ENCODE measurements around the gene SCUBE2. TPM values are rescaled to one million over a fixed set of nuclear protein-coding genes. Genes with fewer than 3 reads are reported as not detected.

Gene SCUBE2
- polyA plus RNA-seq (2013, experiment 1 of 2), result 0.25 TPM
- polyA plus RNA-seq (2013, experiment 2 of 2), result 0.21 TPM

DNA sequence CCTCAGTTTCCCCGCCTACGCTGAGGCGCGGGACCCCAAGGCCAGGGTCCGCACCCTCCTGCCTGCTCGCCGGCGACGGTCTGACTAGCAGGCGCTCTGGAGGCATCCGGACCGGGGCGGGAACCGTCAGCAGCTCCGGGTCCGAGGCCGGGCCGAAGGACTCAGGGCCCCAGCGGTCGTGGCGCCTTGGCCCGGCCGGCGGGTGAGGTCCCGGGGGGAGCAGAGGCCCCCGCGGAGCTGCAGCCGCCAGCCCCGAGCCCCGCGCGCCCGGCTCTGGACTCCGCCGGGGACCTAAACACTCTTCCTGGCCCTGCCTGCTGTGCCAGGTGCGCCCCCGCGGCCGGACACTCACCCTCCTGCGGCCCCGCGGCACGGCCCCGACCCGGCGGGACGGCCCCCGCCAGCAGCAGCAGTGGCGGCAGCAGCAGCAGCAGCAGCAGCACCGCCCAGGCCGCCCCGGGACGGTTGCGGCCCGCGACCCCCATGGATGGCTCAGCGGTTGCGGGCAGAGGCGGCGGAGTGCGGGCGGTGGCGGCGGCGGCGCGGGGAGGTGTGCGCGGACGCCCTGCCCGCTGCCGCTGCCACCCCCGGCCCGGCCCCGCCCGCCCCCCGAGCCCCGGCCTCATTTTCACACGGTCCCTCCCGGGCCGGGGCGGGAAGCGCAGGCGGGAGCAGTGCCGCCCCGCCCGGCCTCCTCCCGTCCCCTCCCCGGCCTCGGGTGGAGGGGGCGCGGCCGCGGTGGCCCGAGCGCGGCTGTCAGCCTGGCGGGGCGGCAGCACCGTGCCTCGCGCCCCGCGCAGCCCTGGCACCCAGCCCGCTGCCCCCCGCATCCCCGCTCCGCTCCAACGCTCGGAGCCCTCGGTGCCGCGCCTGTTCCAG lies at the start of gene SCUBE2:
Gene SCUBE2 (minus strand): TSS at position 556 of the 879 bp plus-strand sequence. CDS start 71 bp downstream, at position 485.
- Histone ChIP-seq H3K4me1 (ENCODE audit: control insufficient read depth, low read depth, low read length) (no peaks in the 10 kb centered on the region), H3K9ac (ENCODE audit: low read length) (peak within 1 kb of the TSS; percentile 43), H3K27me3 (ENCODE audit: insufficient read depth, low read length, poor library complexity) (peaks cover 7% of the 10 kb centered on the region), H3K4ac (ENCODE audit: low read depth, low read length) (no peak within 1 kb of the TSS), H3K79me2 (ENCODE audit: control insufficient read depth, insufficient read depth, low read length) (no peaks in the 10 kb centered on the region), H2BK15ac (replicated peaks; ENCODE audit: low read depth) (no peak within 1 kb of the TSS), H2AK5ac (ENCODE audit: low read length) (no peak within 1 kb of the TSS), H4K5ac (ENCODE audit: low read length) (no peak within 1 kb of the TSS), H3K23ac (ENCODE audit: low read length) (peak within 1 kb of the TSS; percentile 51), H4K8ac (ENCODE audit: low read depth, low read length) (no peak within 1 kb of the TSS), H3K79me1 (ENCODE audit: low read length) (no peaks in the 10 kb centered on the region), H3K36me3 (ENCODE audit: control insufficient read depth, insufficient read depth, low read length) (no peaks in the 10 kb centered on the region), H3K56ac (ENCODE audit: low read length) (peak within 1 kb of the TSS; percentile 18), H3K18ac (ENCODE audit: low read length) (no peak within 1 kb of the TSS), H2BK5ac (ENCODE audit: low read length) (no peak within 1 kb of the TSS), H2BK120ac (ENCODE audit: low read depth, low read length) (no peak within 1 kb of the TSS), H3K4me3 (ENCODE audit: low read length) (no peak within 1 kb of the TSS), H3K4me2 (ENCODE audit: low read length) (peak within 1 kb of the TSS; percentile 43), H3K27ac (ENCODE audit: low read depth, low read length) (no peak within 1 kb of the TSS)
- no peak for DNase-seq
- no CpG with 5 or more reads among the region's 113 CpGs for WGBS (ENCODE audit: extremely low coverage, insufficient coverage, low lambda C conversion rate)

GRCh38 chr11:9141186-9141585 lies 49.8 kb upstream of the SCUBE2 start:
- H2AK5ac ChIP-seq (ENCODE audit: low read length), result no peak overlapping the region
- no peak overlapping the region for H3K56ac ChIP-seq (ENCODE audit: low read length)
- no peak overlapping the region for H3K23ac ChIP-seq (ENCODE audit: low read length)
- WGBS (ENCODE audit: extremely low coverage, insufficient coverage, low lambda C conversion rate), result no CpG with 5 or more reads among the region's 7 CpGs
- no peak overlapping the region for H3K4ac ChIP-seq (ENCODE audit: low read depth, low read length)
- H3K9ac ChIP-seq (ENCODE audit: low read length), result no peak overlapping the region
- H3K4me1 ChIP-seq (ENCODE audit: control insufficient read depth, low read depth, low read length), result no peaks in the 10 kb centered on the region
- no peak overlapping the region for H2BK5ac ChIP-seq (ENCODE audit: low read length)
- H3K27ac ChIP-seq (ENCODE audit: low read depth, low read length), result no peak overlapping the region
- H4K8ac ChIP-seq (ENCODE audit: low read depth, low read length), result no peak overlapping the region
- no peaks in the 10 kb centered on the region for H3K79me2 ChIP-seq (ENCODE audit: control insufficient read depth, insufficient read depth, low read length)
- no peak for DNase-seq
- H3K4me2 ChIP-seq (ENCODE audit: low read length), result no peak overlapping the region
- peaks cover 18% of the 10 kb centered on the region for H3K36me3 ChIP-seq (ENCODE audit: control insufficient read depth, insufficient read depth, low read length)
- H3K79me1 ChIP-seq (ENCODE audit: low read length), result no peaks in the 10 kb centered on the region
- no peak overlapping the region for H2BK15ac ChIP-seq (replicated peaks; ENCODE audit: low read depth)
- no peak overlapping the region for H3K4me3 ChIP-seq (ENCODE audit: low read length)
- H3K27me3 ChIP-seq (ENCODE audit: insufficient read depth, low read length, poor library complexity), result no peaks in the 10 kb centered on the region
- no peak overlapping the region for H3K18ac ChIP-seq (ENCODE audit: low read length)
- no peak overlapping the region for H4K5ac ChIP-seq (ENCODE audit: low read length)
- H2BK120ac ChIP-seq (ENCODE audit: low read depth, low read length), result no peak overlapping the region

- H3K23ac ChIP-seq (ENCODE audit: low read length), result no peak overlapping the region
Observed at GRCh38 chr11:9139628-9140357, 48.4 kb upstream of the SCUBE2 start.

GRCh38 chr11:9138612-9139579 lies 47.5 kb upstream of the SCUBE2 start:
- Histone ChIP-seq H2BK5ac (ENCODE audit: low read length) (no peak overlapping the region), H3K18ac (ENCODE audit: low read length) (no peak overlapping the region), H3K4me3 (ENCODE audit: low read length) (no peak overlapping the region), H3K36me3 (ENCODE audit: control insufficient read depth, insufficient read depth, low read length) (peaks cover 15% of the 10 kb centered on the region), H3K79me2 (ENCODE audit: control insufficient read depth, insufficient read depth, low read length) (no peaks in the 10 kb centered on the region), H3K79me1 (ENCODE audit: low read length) (no peaks in the 10 kb centered on the region), H3K4me2 (ENCODE audit: low read length) (no peak overlapping the region), H3K4me1 (ENCODE audit: control insufficient read depth, low read depth, low read length) (no peaks in the 10 kb centered on the region), H3K27me3 (ENCODE audit: insufficient read depth, low read length, poor library complexity) (no peaks in the 10 kb centered on the region), H3K9ac (ENCODE audit: low read length) (no peak overlapping the region), H4K8ac (ENCODE audit: low read depth, low read length) (no peak overlapping the region), H2AK5ac (ENCODE audit: low read length) (no peak overlapping the region), H3K27ac (ENCODE audit: low read depth, low read length) (no peak overlapping the region), H3K23ac (ENCODE audit: low read length) (no peak overlapping the region), H3K56ac (ENCODE audit: low read length) (no peak overlapping the region), H3K4ac (ENCODE audit: low read depth, low read length) (no peak overlapping the region), H2BK15ac (replicated peaks; ENCODE audit: low read depth) (no peak overlapping the region), H2BK120ac (ENCODE audit: low read depth, low read length) (no peak overlapping the region), H4K5ac (ENCODE audit: low read length) (no peak overlapping the region)
- WGBS (ENCODE audit: extremely low coverage, insufficient coverage, low lambda C conversion rate), result no CpG with 5 or more reads among the region's 18 CpGs
- no peak for DNase-seq

More at GRCh38 chr11:9139628-9140357, 48.4 kb upstream of the SCUBE2 start:
- Histone ChIP-seq H4K8ac (ENCODE audit: low read depth, low read length) (no peak overlapping the region), H4K5ac (ENCODE audit: low read length) (no peak overlapping the region), H2AK5ac (ENCODE audit: low read length) (no peak overlapping the region), H3K56ac (ENCODE audit: low read length) (no peak overlapping the region), H3K4me3 (ENCODE audit: low read length) (no peak overlapping the region), H2BK15ac (replicated peaks; ENCODE audit: low read depth) (no peak overlapping the region), H3K9ac (ENCODE audit: low read length) (no peak overlapping the region), H3K79me2 (ENCODE audit: control insufficient read depth, insufficient read depth, low read length) (no peaks in the 10 kb centered on the region), H3K4ac (ENCODE audit: low read depth, low read length) (no peak overlapping the region), H2BK120ac (ENCODE audit: low read depth, low read length) (no peak overlapping the region), H3K79me1 (ENCODE audit: low read length) (no peaks in the 10 kb centered on the region), H3K4me2 (ENCODE audit: low read length) (no peak overlapping the region), H3K36me3 (ENCODE audit: control insufficient read depth, insufficient read depth, low read length) (peaks cover 16% of the 10 kb centered on the region), H3K27ac (ENCODE audit: low read depth, low read length) (no peak overlapping the region), H3K27me3 (ENCODE audit: insufficient read depth, low read length, poor library complexity) (no peaks in the 10 kb centered on the region), H3K18ac (ENCODE audit: low read length) (no peak overlapping the region), H3K4me1 (ENCODE audit: control insufficient read depth, low read depth, low read length) (no peaks in the 10 kb centered on the region), H2BK5ac (ENCODE audit: low read length) (no peak overlapping the region)
- DNase-seq, result no peak
- WGBS (ENCODE audit: extremely low coverage, insufficient coverage, low lambda C conversion rate), result no CpG with 5 or more reads among the region's 7 CpGs

DNA sequence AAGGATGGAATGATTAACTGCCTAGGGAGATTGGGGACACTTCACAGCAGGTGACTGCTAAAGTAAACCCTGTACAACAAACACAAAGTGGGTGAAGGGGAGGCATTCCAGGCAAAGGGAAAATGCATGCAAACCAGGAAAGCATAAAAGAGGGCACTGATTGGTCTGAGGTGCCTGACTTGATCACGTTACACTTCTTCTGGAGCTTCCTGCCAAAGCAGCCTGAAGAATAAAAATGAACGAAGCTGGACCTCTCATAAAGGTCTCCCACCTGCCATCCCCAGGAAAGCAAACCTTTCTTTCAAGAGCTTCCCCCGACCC lies 46.7 kb upstream of the SCUBE2 start:
- Histone ChIP-seq H3K4ac (ENCODE audit: low read depth, low read length) (no peak overlapping the region), H3K27me3 (ENCODE audit: insufficient read depth, low read length, poor library complexity) (no peaks in the 10 kb centered on the region), H3K4me2 (ENCODE audit: low read length) (no peak overlapping the region), H2AK5ac (ENCODE audit: low read length) (no peak overlapping the region), H3K23ac (ENCODE audit: low read length) (no peak overlapping the region), H4K5ac (ENCODE audit: low read length) (no peak overlapping the region), H3K79me2 (ENCODE audit: control insufficient read depth, insufficient read depth, low read length) (no peaks in the 10 kb centered on the region), H3K56ac (ENCODE audit: low read length) (no peak overlapping the region), H4K8ac (ENCODE audit: low read depth, low read length) (no peak overlapping the region), H3K18ac (ENCODE audit: low read length) (no peak overlapping the region), H3K9ac (ENCODE audit: low read length) (no peak overlapping the region), H3K36me3 (ENCODE audit: control insufficient read depth, insufficient read depth, low read length) (peaks cover 13% of the 10 kb centered on the region), H3K27ac (ENCODE audit: low read depth, low read length) (no peak overlapping the region), H3K79me1 (ENCODE audit: low read length) (no peaks in the 10 kb centered on the region), H2BK120ac (ENCODE audit: low read depth, low read length) (no peak overlapping the region), H2BK15ac (replicated peaks; ENCODE audit: low read depth) (no peak overlapping the region), H3K4me3 (ENCODE audit: low read length) (no peak overlapping the region), H2BK5ac (ENCODE audit: low read length) (no peak overlapping the region), H3K4me1 (ENCODE audit: control insufficient read depth, low read depth, low read length) (no peaks in the 10 kb centered on the region)
- no peak for DNase-seq
- no CpG with 5 or more reads among the region's 3 CpGs for WGBS (ENCODE audit: extremely low coverage, insufficient coverage, low lambda C conversion rate)
